Suppressor macrophage treated with lipopolysaccharide for 4 hours (primary cell): ENCODE data around the gene FASN.
"Not testable (repeated sequence)": the region's sequence is repeated elsewhere in the genome, so short reads cannot be mapped to it uniquely, and the experiment has no call there.

Experiments
- DNase-seq: peaks from one replicate; pipeline ENCODE4 v3.0.0-alpha.2; 2020

FASN gene

GRCh38 chr17:82098169-82098938 lies at the start of gene FASN:
FASN (minus strand) TSS chr17:82098236; CDS start chr17:82096445, 1,791 bp downstream.
- DNase-seq = peak; percentile 98

GRCh38 chr17:82146663-82147654 lies 48.9 kb upstream of the FASN start:
- DNase-seq = no peak

- no peak for DNase-seq
Observed at GRCh38 chr17:82145550-82146155, 47.6 kb upstream of the FASN start.

- no peak for DNase-seq
Observed at GRCh38 chr17:82143333-82143732, 45.3 kb upstream of the FASN start.

GRCh38 chr17:82139961-82140360 lies 41.9 kb upstream of the FASN start:
- not testable (repeated sequence) for DNase-seq

- DNase-seq = no peak
Observed at GRCh38 chr17:82138511-82138992, 40.5 kb upstream of the FASN start.

- no peak for DNase-seq
Observed at GRCh38 chr17:82134101-82134500, 36.1 kb upstream of the FASN start.

- DNase-seq = not testable (repeated sequence)
Observed at GRCh38 chr17:82133166-82133953, 35.3 kb upstream of the FASN start.

- no peak for DNase-seq
Observed at GRCh38 chr17:82129095-82129494, 31.1 kb upstream of the FASN start.

- DNase-seq = no peak
Observed at GRCh38 chr17:82128287-82128686, 30.3 kb upstream of the FASN start.

- no peak for DNase-seq
Observed at GRCh38 chr17:82127704-82128103, 29.7 kb upstream of the FASN start.

GRCh38 chr17:82127315-82127595 lies 29.2 kb upstream of the FASN start:
- no peak for DNase-seq

GRCh38 chr17:82126556-82127314 lies 28.7 kb upstream of the FASN start:
- no peak for DNase-seq

GRCh38 chr17:82124101-82124500 lies 26.1 kb upstream of the FASN start:
- DNase-seq = no peak

GRCh38 chr17:82121660-82122629 lies 23.9 kb upstream of the FASN start:
- DNase-seq = peak; percentile 50

GRCh38 chr17:82121246-82121645 lies 23.2 kb upstream of the FASN start:
- DNase-seq = no peak

GRCh38 chr17:82120148-82120547 lies 22.1 kb upstream of the FASN start:
- no peak for DNase-seq

- no peak for DNase-seq
Observed at GRCh38 chr17:82118815-82119380, 20.9 kb upstream of the FASN start.

- no peak for DNase-seq
Observed at GRCh38 chr17:82118168-82118814, 20.3 kb upstream of the FASN start.
